Activated effector memory CD4-positive, alpha-beta T cell treated with Interleukin-2 at 50 U/mL for 16 hours (primary cell): ENCODE measurements around the gene WDR46.
"Not testable (repeated sequence)": the region's sequence is repeated elsewhere in the genome, so short reads cannot be mapped to it uniquely, and the experiment has no call there.

Experiments used
- DNase-seq: peaks from one replicate; pipeline ENCODE4 v3.0.0-alpha.2; 2020

WDR46 gene

DNA sequence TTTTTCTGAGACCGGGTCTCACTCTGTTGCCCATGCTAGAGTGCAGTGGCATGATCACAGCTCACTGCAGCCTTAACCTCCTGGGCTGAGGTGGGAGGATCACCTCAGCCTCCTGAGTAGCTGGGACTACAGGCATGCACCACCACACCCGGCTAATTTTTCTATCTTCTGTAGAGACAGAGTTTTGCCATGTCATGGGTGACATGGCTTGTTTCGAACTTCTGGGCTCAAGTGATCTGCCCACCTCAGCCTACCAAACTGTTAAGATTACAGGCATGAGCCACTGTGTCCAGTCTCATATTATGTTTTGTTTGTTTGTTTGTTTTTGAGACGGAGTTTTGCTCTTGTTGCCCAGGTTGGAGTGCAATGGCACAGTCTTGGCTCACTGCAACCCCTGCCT, 3.8 kb downstream of the WDR46 start:
- not testable (repeated sequence) for DNase-seq

DNA sequence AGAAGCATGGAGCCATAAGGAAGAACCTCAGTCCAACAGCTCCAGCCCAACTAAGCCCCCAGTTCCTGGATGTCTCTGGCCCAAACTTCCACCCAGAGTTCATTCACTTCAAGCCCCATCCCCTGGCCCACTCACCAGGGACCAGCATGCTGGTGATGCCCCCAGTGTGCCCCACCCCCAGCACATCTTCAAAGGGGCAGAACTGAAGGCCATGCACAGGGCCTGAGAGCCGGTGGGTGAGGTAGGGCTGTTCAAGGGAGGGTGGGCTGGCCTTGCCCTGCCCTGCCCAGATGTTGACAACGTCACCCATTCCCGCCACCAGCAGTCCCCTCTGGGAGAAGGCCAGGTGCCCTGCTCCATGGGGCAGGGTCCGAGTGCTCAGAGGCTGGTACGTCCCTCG, 8.5 kb downstream of the WDR46 start:
- no peak for DNase-seq

- DNase-seq, result no peak
Measured at GRCh38 chr6:33279971-33280511, 9.0 kb downstream of the WDR46 start.

GRCh38 chr6:33279257-33279695, 9.8 kb downstream of the WDR46 start:
- DNase-seq, result no peak

GRCh38 chr6:33278810-33279209, 10.2 kb downstream of the WDR46 start:
- no peak for DNase-seq

DNA sequence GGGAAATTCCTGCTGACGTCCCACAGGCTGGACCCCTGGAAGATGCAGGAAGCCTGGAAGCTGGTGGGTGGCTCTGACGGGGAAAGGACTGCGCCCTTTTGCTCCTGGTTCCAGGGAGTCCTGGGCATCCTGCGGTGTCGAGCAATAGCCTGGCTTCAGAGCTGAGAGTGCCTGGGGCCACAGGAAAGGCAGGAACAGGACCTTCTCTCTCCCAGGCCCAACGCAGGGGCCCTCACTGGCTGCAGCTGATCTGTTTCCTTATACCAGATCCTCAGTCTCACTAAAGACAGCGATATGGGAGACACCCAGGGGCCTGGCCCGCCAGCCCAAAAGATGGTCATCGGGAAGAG, 10.7 kb downstream of the WDR46 start:
- DNase-seq, result no peak

GRCh38 chr6:33277663-33278391, 11.2 kb downstream of the WDR46 start:
- no peak for DNase-seq

GRCh38 chr6:33276864-33277662, 12.0 kb downstream of the WDR46 start, which contains the start of gene B3GALT4:
Gene B3GALT4, plus strand, starts transcription at chr6:33277123. Its CDS starts 297 bp downstream, at chr6:33277420.
- DNase-seq, result peak; percentile 66

DNA sequence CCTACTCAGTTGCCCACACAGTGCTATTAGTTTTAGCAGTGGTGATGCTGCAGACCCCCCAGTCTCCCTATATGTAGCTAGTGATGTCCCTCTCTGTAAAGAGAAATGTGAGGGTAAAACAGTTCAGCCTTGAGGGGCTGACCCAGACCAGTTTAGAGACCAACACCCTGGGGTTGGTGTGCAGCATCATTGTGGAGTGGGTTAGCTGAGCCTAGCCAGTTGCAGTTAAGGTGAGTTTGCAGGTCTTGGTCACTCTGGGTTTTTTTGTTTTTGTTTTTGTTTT, 12.5 kb downstream of the WDR46 start:
- DNase-seq, result no peak

GRCh38 chr6:33275795-33276580, 13.1 kb downstream of the WDR46 start:
- DNase-seq, result not testable (repeated sequence)

DNA sequence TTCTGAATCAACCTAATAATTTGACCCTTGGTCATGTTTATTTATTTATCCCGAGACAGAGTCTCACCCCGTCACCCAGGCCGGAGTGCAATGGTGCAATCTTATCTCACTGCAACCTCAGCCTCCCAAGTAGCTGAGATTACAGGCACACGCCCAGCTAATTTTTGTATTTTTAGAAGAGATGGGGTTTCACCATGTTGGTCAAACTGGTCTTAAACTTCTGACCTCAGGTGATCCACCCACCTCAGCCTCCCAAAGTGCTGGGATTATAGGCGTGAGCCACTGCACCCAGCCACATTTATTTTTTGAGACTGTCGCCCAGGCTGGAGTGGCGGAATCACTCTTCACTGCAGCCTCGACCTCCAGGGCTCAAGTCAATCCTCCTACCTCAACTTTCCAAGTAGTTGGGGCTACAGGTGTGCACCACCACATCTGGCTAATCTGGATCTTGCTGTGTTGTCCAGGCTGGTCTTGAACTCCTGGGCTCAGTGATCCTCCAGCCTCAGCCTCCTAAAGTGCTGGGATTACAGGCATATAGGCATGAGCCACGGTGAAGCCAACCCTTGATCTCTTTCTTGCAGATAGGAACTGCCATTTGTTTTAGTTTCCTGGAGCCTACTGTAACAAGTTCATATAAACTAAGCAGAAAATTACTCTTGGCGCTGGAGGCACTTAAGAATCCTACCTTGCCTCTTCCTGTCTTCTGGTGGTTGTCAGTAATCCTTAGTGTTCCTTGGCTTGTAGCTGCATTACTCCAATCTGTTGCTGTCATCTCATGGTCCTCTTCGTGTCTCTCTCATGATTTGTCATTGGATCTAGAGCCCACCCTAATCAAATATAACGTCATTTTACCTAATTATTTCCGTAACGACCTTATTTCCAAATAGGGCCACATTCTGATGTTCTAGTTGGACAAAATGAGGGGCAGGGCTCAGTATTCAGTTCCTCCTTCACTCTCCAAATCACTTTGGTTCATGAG, 14.8 kb downstream of the WDR46 start:
- no peak for DNase-seq

- no peak for DNase-seq
Measured at GRCh38 chr6:33273129-33273923, 15.7 kb downstream of the WDR46 start.

DNA sequence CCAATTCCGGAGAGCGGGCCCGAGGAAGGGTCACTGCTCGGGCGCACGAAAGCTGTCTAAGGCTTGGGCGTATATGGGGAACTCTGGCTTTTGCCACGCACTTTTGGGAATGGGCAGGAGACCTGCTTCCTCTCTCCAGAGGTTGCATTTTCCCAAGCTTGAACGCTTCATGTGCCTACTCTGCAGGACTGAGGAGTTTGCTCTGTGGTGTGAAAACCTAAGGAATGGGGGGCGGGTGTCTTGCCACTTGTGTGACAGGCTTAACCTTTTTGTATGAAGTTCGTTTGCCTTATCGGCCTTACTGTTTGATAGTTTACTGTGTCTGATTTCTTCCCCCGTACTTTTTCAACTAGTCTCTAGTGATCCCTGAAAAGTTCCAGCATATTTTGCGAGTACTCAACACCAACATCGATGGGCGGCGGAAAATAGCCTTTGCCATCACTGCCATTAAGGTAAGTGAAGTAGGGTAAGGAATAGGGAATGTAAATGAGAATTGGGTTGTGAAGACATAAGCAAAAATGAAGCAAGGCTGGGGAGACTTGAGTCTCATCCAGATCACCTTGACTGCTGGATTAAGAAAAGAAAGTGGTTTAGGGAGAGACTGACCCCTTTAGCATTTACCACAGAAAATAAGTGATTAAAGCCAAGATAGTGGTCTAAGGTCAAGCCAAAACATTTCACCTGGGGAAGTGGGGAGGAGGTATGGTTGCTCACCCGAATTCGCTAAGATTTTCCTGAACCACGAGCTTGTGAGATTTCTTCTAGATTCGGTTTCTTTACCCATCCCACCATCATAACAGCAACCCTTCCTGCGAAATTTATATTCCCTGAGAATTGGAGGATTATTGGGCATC, 16.5 kb downstream of the WDR46 start:
- DNase-seq, result no peak

GRCh38 chr6:33271468-33272274, 17.4 kb downstream of the WDR46 start, which contains the start of the genes RPS18 and VPS52:
Gene RPS18, plus strand, starts transcription at chr6:33272075. Its CDS starts 45 bp downstream, at chr6:33272120.
Gene VPS52, minus strand, starts transcription at chr6:33271876. Its CDS starts 201 bp downstream, at chr6:33271675.
- DNase-seq, result peak; percentile 85

- no peak for DNase-seq
Measured at GRCh38 chr6:33271117-33271467, 17.9 kb downstream of the WDR46 start.

- no peak for DNase-seq
Measured at GRCh38 chr6:33264015-33264414, 25.0 kb downstream of the WDR46 start.

GRCh38 chr6:33262490-33262889, 26.5 kb downstream of the WDR46 start:
- DNase-seq, result not testable (repeated sequence)

DNA sequence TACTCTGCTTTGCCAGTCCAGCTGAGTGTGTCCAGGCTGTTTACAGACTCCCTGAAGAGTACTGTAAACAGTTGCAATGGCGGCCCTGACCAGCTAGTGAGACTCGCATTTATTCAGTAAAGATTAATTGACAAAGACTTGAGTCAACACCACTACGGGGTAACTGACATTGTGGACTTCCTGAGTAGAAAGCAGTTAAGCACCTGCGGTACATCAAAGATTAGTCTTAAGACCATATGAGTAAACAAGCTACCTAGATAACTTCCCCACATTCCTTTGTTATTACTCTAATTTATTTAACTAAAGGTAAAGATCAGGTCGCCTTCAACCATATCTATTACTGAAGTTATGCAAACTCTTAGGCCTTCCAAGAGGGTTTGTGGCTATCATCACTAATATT, 30.0 kb downstream of the WDR46 start:
- no peak for DNase-seq

DNA sequence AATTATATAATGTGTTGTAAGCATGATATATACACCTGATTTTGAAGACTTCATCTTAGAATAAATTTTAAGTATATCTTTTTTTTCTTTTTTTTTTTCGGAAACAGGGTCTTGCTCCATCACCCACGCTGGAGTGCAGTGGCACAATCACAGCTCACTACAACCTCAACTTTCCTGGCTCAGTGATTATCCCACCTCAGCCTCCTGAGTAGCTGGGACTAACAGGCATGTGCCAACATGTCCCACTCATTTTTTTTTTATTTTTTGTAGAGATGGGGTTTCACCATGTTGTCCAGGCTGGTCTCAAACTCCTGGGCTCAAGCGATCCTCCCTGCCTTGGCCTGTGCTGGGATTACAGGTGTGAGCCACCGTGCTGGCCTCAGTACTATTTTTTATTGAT, 34.4 kb downstream of the WDR46 start:
- DNase-seq, result no peak
